SKM-1 treated with dmso at 0.1 percent for 144 hours (cell line): ENCODE measurements around the gene SF3B2.
"Not testable (repeated sequence)": the region's sequence is repeated elsewhere in the genome, so short reads cannot be mapped to it uniquely, and the experiment has no call there.

ENCODE experiments used
- DNase-seq: peaks from one replicate; lab custom pipeline; 2025; ENCODE audit not compliant: unreplicated experiment; lab: John Stamatoyannopoulos, UW

Gene SF3B2

GRCh38 chr11:66072518-66072917 is 20.4 kb downstream of the SF3B2 start:
- DNase-seq = no peak

GRCh38 chr11:66073669-66074068 is 21.5 kb downstream of the SF3B2 start:
- no peak for DNase-seq

- no peak for DNase-seq
These were observed 23.1 kb downstream of the SF3B2 start for GRCh38 chr11:66075273-66075672.

- DNase-seq = no peak
These were observed 24.4 kb downstream of the SF3B2 start for GRCh38 chr11:66076561-66076960.

GRCh38 chr11:66077927-66078326 is 25.8 kb downstream of the SF3B2 start:
- no peak for DNase-seq

GRCh38 chr11:66078949-66079348 is 26.8 kb downstream of the SF3B2 start:
- not testable (repeated sequence) for DNase-seq

GRCh38 chr11:66080055-66080817 is 28.1 kb downstream of the SF3B2 start:
- no peak for DNase-seq

GRCh38 chr11:66081505-66081904 is 29.3 kb downstream of the SF3B2 start:
- peak; percentile 88 for DNase-seq

- no peak for DNase-seq
These were observed 31.0 kb downstream of the SF3B2 start for GRCh38 chr11:66082946-66083698.

- no peak for DNase-seq
These were observed 31.6 kb downstream of the SF3B2 start for GRCh38 chr11:66083767-66084166.

- DNase-seq = no peak
These were observed 32.8 kb downstream of the SF3B2 start for GRCh38 chr11:66084821-66085475.

GRCh38 chr11:66087148-66087908 is 35.2 kb downstream of the SF3B2 start:
- no peak for DNase-seq

GRCh38 chr11:66089067-66089466 is 36.9 kb downstream of the SF3B2 start:
- DNase-seq = no peak

GRCh38 chr11:66090288-66090687 is 38.1 kb downstream of the SF3B2 start:
- DNase-seq = no peak

GRCh38 chr11:66092125-66092524 is 40.0 kb downstream of the SF3B2 start:
- DNase-seq = not testable (repeated sequence)

GRCh38 chr11:66099746-66100145 is 47.6 kb downstream of the SF3B2 start:
- not testable (repeated sequence) for DNase-seq

GRCh38 chr11:66100272-66101065 is 48.3 kb downstream of the SF3B2 start:
- DNase-seq = no peak

GRCh38 chr11:66101066-66101464 is 48.9 kb downstream of the SF3B2 start:
- DNase-seq = no peak

GRCh38 chr11:66104057-66104638 is 52.0 kb downstream of the SF3B2 start:
- DNase-seq = no peak
